Testis (tissue), 3 donors: ENCODE results near the gene ACAD11. TPM values are rescaled to one million over a fixed set of nuclear protein-coding genes. Genes with fewer than 3 reads are reported as not detected.

ENCODE experiments used
- DNase-seq: peaks from one replicate; pipeline ENCODE4 v3.0.0-alpha.2; 2019
- H3K27ac ChIP-seq, 2 donors: fragments of 200-600 bp; sonication (generic); one replicate each; pipeline ENCODE4 v1.5.1; 2019
- H3K27me3 ChIP-seq: fragments of 200-600 bp; sonication (generic); one replicate; pipeline ENCODE4 v1.5.1; 2019
- H3K36me3 ChIP-seq: fragments of 200-600 bp; sonication (generic); one replicate; pipeline ENCODE4 v1.5.1; 2017; ENCODE audit warnings: low read depth; ENCODE audit errors: missing control alignments
- H3K4me1 ChIP-seq: fragments of 200-600 bp; sonication (generic); one replicate; pipeline ENCODE4 v1.5.1; 2019
- H3K4me3 ChIP-seq, 2 donors: fragments of 200-600 bp; sonication (generic); one replicate each; pipeline ENCODE4 v1.5.1; 2017 to 2019
- H3K9me3 ChIP-seq: fragments of 200-600 bp; sonication (generic); one replicate; pipeline ENCODE4 v1.5.1; 2017
- CTCF ChIP-seq, 3 experiments: fragments of 450-650 bp in 2 of 3; fragments of 200-600 bp in 1 of 3; sonication (generic) in 1 of 3; IDR thresholded peaks; one replicate each; pipeline ENCODE4 v1.5.1; 2016 to 2019; ENCODE audit warnings: antibody characterized with exemption in 3 of 3, mild to moderate bottlenecking in 2 of 3, moderate library complexity in 1 of 3
- POLR2A ChIP-seq: fragments of 450-650 bp; IDR thresholded peaks from one replicate; pipeline ENCODE4 v1.6.1; 2017; ENCODE audit warnings: antibody characterized with exemption, mild to moderate bottlenecking, moderate library complexity
- WGBS, 2 donors: methylation state at CpG; one replicate each; pipeline ENCODE4 v1.1.5; 2018; 5-methylcytosine and 5-hydroxymethylcytosine counted together
- intact Hi-C: fragments of 100-400 bp; cut with DNase I; formaldehyde crosslinking; loops from one replicate; pipeline ENCODE4 v1.15.1; 2023; ENCODE audit warnings: low total_unique reads
- polyA plus RNA-seq: library from polyadenylated mRNA; stranded (reverse); fragments of 350-450 nt; fragmentation: Illumina TruSeq; extraction: RNeasy Lipid Tissue Mini Kit (QIAGEN cat#74804); gene quantifications from one replicate; pipeline ENCODE4 v1.2.3, GENCODE V29; 2014; ENCODE audit warnings: low read depth, low replicate concordance; ENCODE audit not compliant: insufficient read depth
- total RNA-seq, 2 donors: library from RNA; depleted of rRNA; stranded (reverse); fragments of >200 nt; gene quantifications; one replicate each; pipeline ENCODE4 v1.2.3, GENCODE V29; 2016

The ACAD11 gene
- total and polyA plus RNA-seq, 3 donors from 2014 or later: 26.1 to 37.9 (median 37.2) TPM

- WGBS, 2 donors: 94 to 95% methylated on average over 5 of the region's 5 CpGs
- H3K27me3 ChIP-seq: no peaks in the 10 kb centered on the region
- no peaks in the 10 kb centered on the region for H3K4me1 ChIP-seq
These were observed 9.7 kb upstream of the ACAD11 start for GRCh38 chr3:132669256-132669777.

GRCh38 chr3:132665230-132665745 lies 5.7 kb upstream of the ACAD11 start:
- Histone ChIP-seq H3K36me3 (no peaks in the 10 kb centered on the region), H3K27ac (no peak overlapping the region), H3K4me1 (peaks cover 7% of the 10 kb centered on the region), H3K9me3 (no peaks in the 10 kb centered on the region), H3K4me3 (no peak overlapping the region), H3K27me3 (no peaks in the 10 kb centered on the region)
- intact Hi-C loops: no loop called here
- no peak for DNase-seq
- TF ChIP-seq POLR2A (no peak), CTCF (IDR thresholded peaks at IDR 0.05) (no peak)
- WGBS, 2 donors: 82 to 87% methylated on average over 3 of the region's 3 CpGs

More at GRCh38 chr3:132669256-132669777, 9.7 kb upstream of the ACAD11 start:
- Histone ChIP-seq H3K4me3 (no peak overlapping the region), H3K27ac (peak overlapping the region in 1 of 2 donors; percentile 1), H3K9me3 (no peaks in the 10 kb centered on the region), H3K36me3 (no peaks in the 10 kb centered on the region)
- intact Hi-C loops: no loop called here
- TF ChIP-seq POLR2A (no peak), CTCF (IDR thresholded peaks at IDR 0.05) (no peak)
- DNase-seq: no peak

- DNase-seq: no peak
- Histone ChIP-seq H3K4me3 (no peak overlapping the region), H3K27ac (no peak overlapping the region), H3K36me3 (no peaks in the 10 kb centered on the region), H3K4me1 (peaks cover 10% of the 10 kb centered on the region), H3K9me3 (no peaks in the 10 kb centered on the region), H3K27me3 (no peaks in the 10 kb centered on the region)
- TF ChIP-seq CTCF (IDR thresholded peaks at IDR 0.05) (no peak), POLR2A (no peak)
- intact Hi-C loops: no loop called here
These were observed 2.6 kb upstream of the ACAD11 start for GRCh38 chr3:132662212-132662611.

GRCh38 chr3:132661101-132661500 lies 1.5 kb upstream of the ACAD11 start:
- intact Hi-C loops: no loop called here
- Histone ChIP-seq H3K27me3 (no peaks in the 10 kb centered on the region), H3K4me3 (peak overlapping the region; percentile 81 to 96), H3K4me1 (peaks cover 10% of the 10 kb centered on the region), H3K9me3 (no peaks in the 10 kb centered on the region), H3K36me3 (no peaks in the 10 kb centered on the region), H3K27ac (peak overlapping the region; percentile 89 to 90)
- 11 to 13% methylated on average over 8 of the region's 8 CpGs for WGBS, 2 donors
- DNase-seq: no peak
- no peak for TF ChIP-seq POLR2A
- no peak for TF ChIP-seq CTCF (IDR thresholded peaks at IDR 0.05)

- Histone ChIP-seq H3K27ac (peak overlapping the region; percentile 89 to 90), H3K27me3 (no peaks in the 10 kb centered on the region), H3K9me3 (no peaks in the 10 kb centered on the region), H3K4me1 (peaks cover 10% of the 10 kb centered on the region), H3K36me3 (no peaks in the 10 kb centered on the region), H3K4me3 (peak overlapping the region; percentile 81 to 96)
- peak; percentile 15 for DNase-seq
- WGBS, 2 donors: 0 to 1% methylated on average over 5 of the region's 5 CpGs
- TF ChIP-seq CTCF (IDR thresholded peaks at IDR 0.05): no peak
- no peak for TF ChIP-seq POLR2A
- intact Hi-C loops: no loop called here
These were observed 1.1 kb upstream of the ACAD11 start for GRCh38 chr3:132660811-132661070.
